HG03460 (cell line): ENCODE measurements around the gene SPR.
"Not testable (repeated sequence)": the region's sequence is repeated elsewhere in the genome, so short reads cannot be mapped to it uniquely, and the experiment has no call there.

ENCODE experiments used
- ATAC-seq: cut with Tn5 transposase; IDR thresholded peaks from one replicate; pipeline ENCODE4 v1.9.1; 2021; ENCODE audit not compliant: unreplicated experiment

SPR gene

GRCh38 chr2:72888438-72889202 lies 1.4 kb downstream of the SPR start:
- ATAC-seq: no peak

GRCh38 chr2:72889991-72890390 lies 2.8 kb downstream of the SPR start:
- ATAC-seq: no peak

- ATAC-seq: no peak
These were observed 4.0 kb downstream of the SPR start for GRCh38 chr2:72891091-72891818.

- ATAC-seq: peak; percentile 55
These were observed 5.4 kb downstream of the SPR start for GRCh38 chr2:72892506-72893173.

GRCh38 chr2:72893594-72894319 lies 6.5 kb downstream of the SPR start:
- ATAC-seq: peak; percentile 61

- ATAC-seq: no peak
These were observed 7.3 kb downstream of the SPR start for GRCh38 chr2:72894514-72894913.

DNA sequence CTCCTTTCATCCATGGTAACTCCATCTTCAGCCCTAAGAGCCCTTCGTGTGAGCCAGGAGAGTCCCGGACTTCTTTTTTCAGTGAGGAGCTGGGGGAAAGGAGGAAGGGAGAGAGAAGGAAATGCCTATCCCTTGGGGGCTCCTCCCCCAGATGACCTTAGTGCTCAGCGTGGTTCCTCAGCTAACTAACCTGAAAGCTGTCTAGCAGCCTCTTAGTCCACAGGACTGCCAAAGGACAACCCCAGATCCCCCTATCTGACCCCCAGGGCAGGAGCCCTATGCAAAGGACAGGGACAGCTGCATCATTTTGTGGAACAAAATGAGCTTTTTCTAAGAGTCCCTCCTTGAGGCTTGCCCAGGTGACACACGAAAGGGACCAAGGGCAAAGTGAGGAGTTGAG lies 7.9 kb downstream of the SPR start:
- no peak for ATAC-seq

- ATAC-seq: no peak
These were observed 8.6 kb downstream of the SPR start for GRCh38 chr2:72895759-72896281.

DNA sequence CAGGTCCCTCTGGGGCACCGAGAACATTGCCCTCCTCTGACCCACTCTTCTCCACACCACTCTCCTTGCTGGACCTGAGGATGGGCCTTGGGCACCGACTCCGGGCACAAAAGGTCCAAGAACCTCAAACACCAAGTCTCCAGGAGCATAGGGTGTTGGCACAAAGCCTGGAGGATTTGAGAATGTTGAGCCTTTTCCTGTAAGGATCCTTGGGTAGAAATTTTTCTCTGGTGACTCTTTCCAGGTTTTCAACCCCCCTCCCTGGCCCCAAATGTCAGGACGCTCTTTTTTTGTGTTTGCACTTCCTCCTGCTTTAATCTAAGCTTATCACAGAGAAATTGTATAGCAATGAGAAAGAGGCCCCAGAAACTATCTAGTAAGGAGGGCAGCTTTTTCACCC lies 9.2 kb downstream of the SPR start:
- ATAC-seq: no peak

GRCh38 chr2:72897785-72898584 lies 10.8 kb downstream of the SPR start:
- no peak for ATAC-seq

- ATAC-seq: no peak
These were observed 11.3 kb downstream of the SPR start for GRCh38 chr2:72898585-72898906.

GRCh38 chr2:72900191-72900825 lies 13.1 kb downstream of the SPR start:
- no peak for ATAC-seq

- no peak for ATAC-seq
These were observed 14.2 kb downstream of the SPR start for GRCh38 chr2:72901426-72901825.

DNA sequence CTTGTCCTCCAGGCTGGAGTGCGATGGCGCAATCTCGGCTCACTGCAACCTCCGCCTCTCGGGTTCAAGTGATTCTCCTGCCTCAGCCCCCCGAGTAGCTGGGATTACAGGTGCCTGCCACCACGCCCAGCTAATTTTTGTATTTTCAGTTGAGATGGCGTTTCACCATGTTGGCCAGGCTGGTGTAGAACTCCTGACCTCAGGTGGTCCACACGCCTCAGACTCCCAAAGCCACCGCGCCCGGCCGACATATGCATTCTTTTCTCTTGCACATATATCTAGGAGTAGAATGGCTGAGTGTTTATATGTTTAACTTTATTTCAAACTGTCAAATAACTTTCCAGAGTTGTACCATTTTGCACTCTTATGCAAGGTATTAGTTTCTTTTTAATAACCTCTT lies 20.2 kb downstream of the SPR start:
- not testable (repeated sequence) for ATAC-seq

DNA sequence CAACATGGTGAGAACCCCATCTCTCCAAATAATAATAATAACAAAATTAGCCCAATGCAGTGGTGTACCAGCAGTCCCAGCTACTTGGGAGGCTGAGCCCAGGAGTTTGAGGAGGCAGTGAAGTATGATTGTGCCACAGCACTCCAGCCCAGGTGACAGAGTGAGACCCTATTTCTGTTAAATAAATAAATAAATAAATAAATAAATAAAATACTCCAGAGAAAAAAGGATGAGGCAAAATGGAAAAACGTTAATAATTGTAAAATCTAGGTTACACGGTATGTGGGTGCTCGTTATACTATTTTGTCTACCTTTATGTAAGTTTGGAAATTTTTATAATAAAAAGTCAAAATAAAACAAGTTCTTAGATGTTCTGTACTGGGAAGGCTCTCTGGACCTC lies 21.5 kb downstream of the SPR start:
- ATAC-seq: no peak

GRCh38 chr2:72911256-72911655 lies 24.0 kb downstream of the SPR start:
- no peak for ATAC-seq

DNA sequence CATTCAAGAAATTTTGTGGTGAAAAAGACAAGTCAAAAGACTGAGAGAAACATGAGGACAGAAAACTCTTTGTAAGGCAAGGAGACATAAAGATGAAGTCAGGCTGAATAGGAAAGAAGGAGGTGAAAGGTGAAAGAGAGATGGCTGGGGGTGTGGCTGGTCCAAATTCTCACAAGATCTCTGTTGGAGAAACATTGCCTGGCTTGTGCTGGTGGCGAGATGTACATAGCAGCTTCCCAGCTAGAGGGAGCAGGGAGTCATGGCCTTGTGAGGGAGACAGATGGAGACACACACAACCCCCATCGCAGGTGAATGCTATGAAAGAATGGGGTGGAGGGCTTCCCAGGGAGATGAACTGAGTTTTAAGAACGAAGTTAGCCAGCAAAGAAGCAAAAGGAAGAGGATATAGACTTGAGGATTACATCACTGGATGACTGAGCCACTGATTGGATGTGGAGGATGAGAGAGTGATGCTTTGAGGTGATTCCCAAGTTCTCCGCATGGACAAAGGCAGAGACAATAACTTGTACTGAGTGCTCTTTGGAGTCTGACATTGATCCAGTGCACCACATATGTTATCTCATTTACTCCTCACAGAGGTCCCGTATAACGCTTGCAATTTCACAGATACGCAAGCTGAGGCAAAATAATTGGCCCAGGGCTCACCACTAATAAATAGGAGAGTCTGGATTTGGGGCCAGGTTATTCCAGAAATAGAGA lies 26.4 kb downstream of the SPR start:
- ATAC-seq: no peak

DNA sequence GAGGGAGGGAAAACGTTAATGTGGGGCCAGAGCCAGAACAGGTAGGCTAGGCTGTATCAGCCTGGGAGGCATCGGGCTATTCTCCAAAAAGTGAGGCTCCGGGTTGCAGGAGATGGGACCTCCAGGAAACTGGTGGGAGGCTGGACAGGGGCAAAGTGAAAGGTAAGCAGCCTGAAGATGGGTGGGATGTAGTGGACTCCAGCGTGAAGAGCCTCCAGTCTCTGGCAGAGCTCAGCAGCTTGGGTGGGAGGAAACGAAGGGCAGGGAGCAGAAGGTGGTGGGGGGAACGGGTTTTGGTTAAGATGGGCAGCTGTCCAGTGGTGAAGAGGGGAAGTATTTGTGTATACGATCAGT lies 27.0 kb downstream of the SPR start:
- ATAC-seq: no peak

DNA sequence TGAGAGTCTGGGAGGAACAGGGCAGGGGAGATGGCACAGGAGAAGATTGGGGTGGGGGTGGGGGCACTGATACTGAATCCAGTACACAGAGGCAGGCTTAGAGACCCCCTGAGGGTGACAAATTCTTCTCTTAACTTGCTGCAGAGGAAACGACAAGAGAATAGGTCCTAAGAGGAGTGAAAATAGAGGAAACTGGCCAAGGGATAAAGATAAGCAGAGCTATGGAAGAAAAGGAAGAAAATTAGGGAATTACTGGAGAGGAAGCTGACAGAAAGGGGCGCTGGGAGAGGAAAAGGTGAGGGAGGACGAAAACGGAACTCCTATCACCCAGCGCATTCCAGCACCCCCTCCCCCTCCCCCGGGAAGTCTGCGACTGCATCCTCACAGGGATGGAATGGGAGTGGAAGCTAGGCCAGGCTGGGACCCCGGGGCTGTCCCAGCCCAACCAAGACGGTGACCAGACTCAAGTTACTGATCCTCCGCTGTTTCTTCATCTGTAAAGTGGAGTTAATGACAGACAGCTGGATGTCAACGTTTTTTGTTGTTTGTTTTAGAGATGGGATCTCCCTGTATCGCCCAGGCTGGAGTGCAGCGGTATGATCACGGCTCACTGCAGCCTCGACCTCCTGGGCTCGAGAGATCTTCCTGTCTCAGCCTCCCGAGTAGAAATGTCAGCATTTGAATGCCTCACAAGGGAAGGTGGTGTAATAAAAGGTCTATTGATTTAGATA lies 27.5 kb downstream of the SPR start:
- ATAC-seq: no peak
